Measurements from ENCODE around the gene ZNF454. TPM values are rescaled to one million over a fixed set of nuclear protein-coding genes. Genes with fewer than 3 reads are reported as not detected.

Gene ZNF454
- total and polyA plus RNA-seq, 2 donors (not counting 1 experiment from before 2014, with no cell fraction given) = 0.22 TPM; not detected in 1

GRCh38 chr5:178982941-178983340, 41.9 kb downstream of the ZNF454 start:
- Mint-ChIP-seq H3K4me3 (no peak overlapping the region), H3K4me1 (no peaks in the 10 kb centered on the region), H3K27ac (no peak overlapping the region), H3K27me3 (no peaks in the 10 kb centered on the region), H3K9me3 (ENCODE audit: insufficient read depth) (peaks cover 3% of the 10 kb centered on the region)
- no peak overlapping the region for H3K4me3 ChIP-seq (ENCODE audit: control extremely low read depth in 1 of 5, extremely low read depth in 1 of 5, insufficient read depth in 1 of 5, low read depth in 2 of 5, low read length in 4 of 5)
- H2AFZ ChIP-seq (ENCODE audit: insufficient read depth, low read depth, low read length, poor library complexity, severe bottlenecking) = no peak overlapping the region
- H3K4me2 ChIP-seq (replicated peaks; ENCODE audit: low read depth, low read length, poor library complexity, severe bottlenecking) = no peak overlapping the region
- no peak overlapping the region for H3K27ac ChIP-seq (ENCODE audit: low read length in 2 of 2)
- no peak overlapping the region for H3K9ac ChIP-seq (ENCODE audit: low read length)
- DNase-seq (no peak), ATAC-seq (ENCODE audit: low read depth) (no peak)
- POLR2A ChIA-PET = no interaction called here
- intact Hi-C loops (cut with micrococcal nuclease) = no loop called here
- H4K20me1 ChIP-seq (ENCODE audit: control insufficient read depth, insufficient read depth, low read length, poor library complexity, severe bottlenecking) = no peaks in the 10 kb centered on the region
- no peaks in the 10 kb centered on the region for H3K4me1 ChIP-seq (ENCODE audit: control insufficient read depth in 2 of 2, insufficient read depth in 2 of 2, low read length in 2 of 2)
- no peaks in the 10 kb centered on the region for H3K79me2 ChIP-seq (ENCODE audit: control insufficient read depth, insufficient read depth, low read length)
- CTCF ChIA-PET = no interaction called here
- H3K36me3 ChIP-seq (replicated peaks in 1 of 2; ENCODE audit: control extremely low read depth in 1 of 2, control insufficient read depth in 1 of 2, extremely low read depth in 1 of 2, insufficient read depth in 2 of 2, low read length in 1 of 2) = no peaks in the 10 kb centered on the region
- H3K9me3 ChIP-seq (ENCODE audit: control extremely low read depth in 1 of 3, control insufficient read depth in 2 of 3, insufficient read depth in 1 of 3, low read length in 2 of 3) = peaks cover 0 to 70% (median 7%) of the 10 kb centered on the region in 3 donors
- 95% methylated on average over 17 of the region's 17 CpGs for WGBS (ENCODE audit: insufficient coverage)
- TF ChIP-seq EZH2 (IDR thresholded peaks at IDR 0.05; ENCODE audit: borderline replicate concordance, insufficient read depth, low read depth, low read length, poor library complexity, severe bottlenecking) (no peak), CTCF (IDR thresholded peaks at IDR 0.05) (no peak)
- H3K27me3 ChIP-seq (replicated peaks in 1 of 4; ENCODE audit: control extremely low read depth in 1 of 4, control insufficient read depth in 3 of 4, insufficient read depth in 4 of 4, low read length in 3 of 4) = no peaks in the 10 kb centered on the region

- ChIA-PET CTCF (no interaction called here), POLR2A (no interaction called here)
- Histone ChIP-seq H3K4me1 (ENCODE audit: control insufficient read depth in 2 of 2, insufficient read depth in 2 of 2, low read length in 2 of 2) (no peaks in the 10 kb centered on the region), H3K4me3 (ENCODE audit: control extremely low read depth in 1 of 5, extremely low read depth in 1 of 5, insufficient read depth in 1 of 5, low read depth in 2 of 5, low read length in 4 of 5) (no peak overlapping the region), H3K27me3 (replicated peaks in 1 of 4; ENCODE audit: control extremely low read depth in 1 of 4, control insufficient read depth in 3 of 4, insufficient read depth in 4 of 4, low read length in 3 of 4) (no peaks in the 10 kb centered on the region), H3K36me3 (replicated peaks in 1 of 2; ENCODE audit: control extremely low read depth in 1 of 2, control insufficient read depth in 1 of 2, extremely low read depth in 1 of 2, insufficient read depth in 2 of 2, low read length in 1 of 2) (no peaks in the 10 kb centered on the region), H2AFZ (ENCODE audit: insufficient read depth, low read depth, low read length, poor library complexity, severe bottlenecking) (no peak overlapping the region), H3K27ac (ENCODE audit: low read length in 2 of 2) (no peak overlapping the region), H3K9me3 (ENCODE audit: control extremely low read depth in 1 of 3, control insufficient read depth in 2 of 3, insufficient read depth in 1 of 3, low read length in 2 of 3) (peaks cover 0 to 75% (median 6%) of the 10 kb centered on the region in 3 donors), H4K20me1 (ENCODE audit: control insufficient read depth, insufficient read depth, low read length, poor library complexity, severe bottlenecking) (no peaks in the 10 kb centered on the region), H3K4me2 (replicated peaks; ENCODE audit: low read depth, low read length, poor library complexity, severe bottlenecking) (no peak overlapping the region), H3K9ac (ENCODE audit: low read length) (no peak overlapping the region), H3K79me2 (ENCODE audit: control insufficient read depth, insufficient read depth, low read length) (no peaks in the 10 kb centered on the region)
- ATAC-seq (ENCODE audit: low read depth) (no peak), DNase-seq (no peak)
- H3K27me3 Mint-ChIP-seq = no peaks in the 10 kb centered on the region
- intact Hi-C loops (cut with micrococcal nuclease) = no loop called here
- TF ChIP-seq CTCF (IDR thresholded peaks at IDR 0.05) (no peak), EZH2 (IDR thresholded peaks at IDR 0.05; ENCODE audit: borderline replicate concordance, insufficient read depth, low read depth, low read length, poor library complexity, severe bottlenecking) (no peak)
- H3K9me3 Mint-ChIP-seq (ENCODE audit: insufficient read depth) = peaks cover 3% of the 10 kb centered on the region
- no peak overlapping the region for H3K4me3 Mint-ChIP-seq
- WGBS (ENCODE audit: insufficient coverage) = 94% methylated on average over 8 of the region's 10 CpGs
- H3K4me1 Mint-ChIP-seq = no peaks in the 10 kb centered on the region
- H3K27ac Mint-ChIP-seq = no peak overlapping the region
These were observed 42.7 kb downstream of the ZNF454 start for GRCh38 chr5:178983728-178984127.
